LHCN-M2 (cell line): Measurements from ENCODE around the gene DHX32. TPM values are rescaled to one million over a fixed set of nuclear protein-coding genes. Genes with fewer than 3 reads are reported as not detected.

Experiments used
- DNase-seq: peaks from one replicate; pipeline ENCODE4 v3.0.0-alpha.2; 2012; ENCODE audit warnings: low read depth
- total RNA-seq: library from RNA; depleted of rRNA; stranded (reverse); fragments of >200 nt; gene quantifications from 2 replicates; pipeline ENCODE4 v1.2.3, GENCODE V29; 2014; rRNA removed

Gene DHX32
- total RNA-seq, 1 experiment from 2014 or later: 38.7 TPM

- no peak for DNase-seq
These were observed 78.4 kb downstream of the DHX32 start for GRCh38 chr10:125802739-125803138.

GRCh38 chr10:125802131-125802530, 79.0 kb downstream of the DHX32 start:
- no peak for DNase-seq

GRCh38 chr10:125801574-125801973, 79.5 kb downstream of the DHX32 start:
- no peak for DNase-seq

- DNase-seq: no peak
These were observed 81.5 kb downstream of the DHX32 start for GRCh38 chr10:125799451-125800182.

GRCh38 chr10:125797994-125798662, 83.0 kb downstream of the DHX32 start:
- DNase-seq: no peak

GRCh38 chr10:125797424-125797823, 83.7 kb downstream of the DHX32 start:
- no peak for DNase-seq

GRCh38 chr10:125795637-125796190, 85.4 kb downstream of the DHX32 start:
- DNase-seq: no peak

- DNase-seq: no peak
These were observed 86.0 kb downstream of the DHX32 start for GRCh38 chr10:125795128-125795527.

- no peak for DNase-seq
These were observed 88.5 kb downstream of the DHX32 start for GRCh38 chr10:125792342-125793300.

- no peak for DNase-seq
These were observed 92.7 kb downstream of the DHX32 start for GRCh38 chr10:125788156-125789034.

Other genes starting within 250 kb of the DHX32 start
- not detected in 2 replicates for gene TEX36, start 198.1 kb downstream of the DHX32 start, total RNA-seq
- gene EDRF1, start 161.6 kb downstream of the DHX32 start, total RNA-seq: 17.2 and 22.2 TPM in 2 replicates
- not detected in 2 replicates for gene MMP21, start 105.5 kb downstream of the DHX32 start, total RNA-seq
- 93.6 and 106 TPM in 2 replicates for gene UROS, start 58.0 kb downstream of the DHX32 start, total RNA-seq
- 66.9 and 68.1 TPM in 2 replicates for gene BCCIP, start 57.7 kb downstream of the DHX32 start, total RNA-seq
- gene FANK1, start 15.3 kb upstream of the DHX32 start, total RNA-seq: 2.2 and 2.3 TPM in 2 replicates